Measurements from ENCODE around the gene ATP2C2. TPM values are rescaled to one million over a fixed set of nuclear protein-coding genes. Genes with fewer than 3 reads are reported as not detected.

Gene ATP2C2, protein sequence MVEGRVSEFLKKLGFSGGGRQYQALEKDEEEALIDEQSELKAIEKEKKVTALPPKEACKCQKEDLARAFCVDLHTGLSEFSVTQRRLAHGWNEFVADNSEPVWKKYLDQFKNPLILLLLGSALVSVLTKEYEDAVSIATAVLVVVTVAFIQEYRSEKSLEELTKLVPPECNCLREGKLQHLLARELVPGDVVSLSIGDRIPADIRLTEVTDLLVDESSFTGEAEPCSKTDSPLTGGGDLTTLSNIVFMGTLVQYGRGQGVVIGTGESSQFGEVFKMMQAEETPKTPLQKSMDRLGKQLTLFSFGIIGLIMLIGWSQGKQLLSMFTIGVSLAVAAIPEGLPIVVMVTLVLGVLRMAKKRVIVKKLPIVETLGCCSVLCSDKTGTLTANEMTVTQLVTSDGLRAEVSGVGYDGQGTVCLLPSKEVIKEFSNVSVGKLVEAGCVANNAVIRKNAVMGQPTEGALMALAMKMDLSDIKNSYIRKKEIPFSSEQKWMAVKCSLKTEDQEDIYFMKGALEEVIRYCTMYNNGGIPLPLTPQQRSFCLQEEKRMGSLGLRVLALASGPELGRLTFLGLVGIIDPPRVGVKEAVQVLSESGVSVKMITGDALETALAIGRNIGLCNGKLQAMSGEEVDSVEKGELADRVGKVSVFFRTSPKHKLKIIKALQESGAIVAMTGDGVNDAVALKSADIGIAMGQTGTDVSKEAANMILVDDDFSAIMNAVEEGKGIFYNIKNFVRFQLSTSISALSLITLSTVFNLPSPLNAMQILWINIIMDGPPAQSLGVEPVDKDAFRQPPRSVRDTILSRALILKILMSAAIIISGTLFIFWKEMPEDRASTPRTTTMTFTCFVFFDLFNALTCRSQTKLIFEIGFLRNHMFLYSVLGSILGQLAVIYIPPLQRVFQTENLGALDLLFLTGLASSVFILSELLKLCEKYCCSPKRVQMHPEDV
- not detected in 2 replicates for total RNA-seq (2014; rRNA removed; shearing (Covaris generic); ENCODE audit: low replicate concordance)

DNA sequence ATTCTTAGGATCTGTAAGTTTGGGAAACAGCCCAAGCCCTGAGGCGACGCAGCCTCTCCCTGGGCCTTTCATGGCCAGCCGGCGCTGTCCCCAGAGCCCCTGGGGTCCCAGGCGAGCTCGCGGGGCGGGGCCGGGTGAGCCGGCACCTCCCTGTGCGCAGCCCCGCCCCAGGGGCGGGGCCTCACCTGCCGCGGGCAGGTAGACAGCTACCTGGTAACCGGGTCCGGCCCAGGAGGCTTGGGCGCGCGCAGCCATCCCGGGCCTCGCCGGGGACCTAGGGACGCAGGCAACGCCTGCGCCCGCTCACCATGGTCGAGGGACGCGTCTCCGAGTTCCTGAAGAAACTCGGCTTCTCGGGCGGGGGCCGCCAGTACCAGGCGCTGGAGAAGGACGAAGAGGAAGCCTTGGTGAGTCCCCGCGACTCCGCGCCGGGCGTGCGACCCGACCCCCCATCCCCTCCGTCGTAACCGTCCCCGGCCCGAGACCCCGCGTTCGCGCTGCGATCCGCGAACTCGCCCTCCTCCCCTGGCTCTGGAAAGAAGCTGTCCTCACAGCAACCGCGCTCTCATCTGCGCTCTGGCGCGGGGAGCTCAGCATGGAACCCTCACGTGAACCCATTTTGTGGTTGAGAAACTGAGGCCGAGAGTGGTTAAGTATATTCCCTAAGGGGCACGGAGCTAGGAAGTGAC is at the start of gene ATP2C2:
Gene ATP2C2 (plus strand): TSS at position 231 of the 689 bp plus-strand sequence. CDS start 78 bp downstream, at position 309.
- in situ Hi-C loops (cut with HindIII; ENCODE audit: low pct_unique_long_range_greater_than_20kb, low sequenced_read_pairs), result no loop called here
- DNase-seq (ENCODE audit: low read depth), result no peak

DNA sequence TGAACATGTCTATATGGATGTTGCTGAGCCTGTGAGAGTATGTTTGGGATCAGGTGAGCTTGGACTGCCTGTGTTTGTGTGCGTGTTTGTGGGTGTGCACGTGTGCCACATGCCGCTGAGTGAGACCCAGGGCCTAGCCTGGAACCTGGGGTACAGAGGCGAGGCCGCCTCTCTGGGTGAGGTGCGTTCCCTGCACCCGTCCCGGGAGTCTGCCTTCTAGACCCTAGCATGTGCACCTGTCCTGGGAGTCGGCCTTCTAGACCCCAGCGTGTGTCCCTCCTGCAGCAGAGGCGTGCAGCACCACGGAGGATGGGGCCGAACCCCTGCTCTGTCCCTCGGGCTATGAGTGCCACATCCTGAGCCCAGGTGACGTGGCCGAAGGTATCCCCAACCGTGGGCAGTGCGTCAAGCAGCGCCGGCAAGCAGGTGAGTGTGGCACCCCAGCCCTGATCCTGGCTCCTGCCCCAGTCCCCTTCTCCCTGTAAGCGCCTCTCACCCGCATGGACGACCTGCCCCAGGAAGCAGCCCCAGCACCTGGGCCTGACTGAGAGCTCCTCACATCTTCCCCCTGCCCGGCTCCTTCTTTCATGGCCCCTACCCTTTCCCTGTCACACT is 49.1 kb upstream of the ATP2C2 start:
- in situ Hi-C loops (cut with HindIII; ENCODE audit: low pct_unique_long_range_greater_than_20kb, low sequenced_read_pairs), result no loop called here
- DNase-seq (ENCODE audit: low read depth), result no peak

DNA sequence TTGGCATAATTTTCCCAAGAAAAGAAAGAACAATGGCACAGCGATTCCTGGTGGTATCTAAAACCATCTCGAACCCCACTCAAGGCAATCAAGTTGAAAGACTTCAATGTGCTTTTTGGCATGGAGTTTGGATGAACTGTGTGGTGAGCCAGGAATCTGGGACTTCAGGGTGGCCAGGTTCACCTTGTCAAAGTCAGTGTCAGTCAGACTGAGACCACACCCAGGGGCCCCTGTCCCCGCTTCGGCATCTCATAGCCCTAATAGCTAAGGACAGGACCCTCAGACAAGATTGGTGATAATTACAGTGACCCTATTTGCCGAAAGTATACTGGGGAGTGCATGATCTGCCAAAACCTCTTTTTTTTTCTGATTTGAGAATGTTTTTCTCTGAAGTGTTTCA is 47.8 kb upstream of the ATP2C2 start:
- in situ Hi-C loops (cut with HindIII; ENCODE audit: low pct_unique_long_range_greater_than_20kb, low sequenced_read_pairs), result no loop called here
- DNase-seq (ENCODE audit: low read depth), result no peak

DNA sequence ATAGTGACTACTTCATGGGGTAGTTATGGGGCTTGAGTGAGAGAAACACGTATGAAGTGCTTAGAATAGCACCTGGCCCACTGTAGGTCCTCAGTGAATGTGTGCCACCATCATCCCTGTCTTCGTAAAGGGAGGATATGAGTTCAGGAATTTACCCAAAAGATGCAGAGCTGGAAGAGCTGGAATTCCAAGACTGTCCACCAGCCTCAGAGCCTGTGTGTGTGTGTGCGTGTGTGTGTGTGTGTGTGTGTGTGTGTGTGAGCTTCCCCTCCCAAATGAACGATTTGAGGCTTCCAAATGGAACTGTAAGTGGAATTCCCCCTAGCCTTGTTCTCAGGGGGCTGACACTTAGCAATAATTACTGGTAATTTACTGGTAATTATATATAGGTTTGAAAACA is 46.4 kb upstream of the ATP2C2 start:
- no peak for DNase-seq (ENCODE audit: low read depth)
- in situ Hi-C loops (cut with HindIII; ENCODE audit: low pct_unique_long_range_greater_than_20kb, low sequenced_read_pairs), result no loop called here

DNA sequence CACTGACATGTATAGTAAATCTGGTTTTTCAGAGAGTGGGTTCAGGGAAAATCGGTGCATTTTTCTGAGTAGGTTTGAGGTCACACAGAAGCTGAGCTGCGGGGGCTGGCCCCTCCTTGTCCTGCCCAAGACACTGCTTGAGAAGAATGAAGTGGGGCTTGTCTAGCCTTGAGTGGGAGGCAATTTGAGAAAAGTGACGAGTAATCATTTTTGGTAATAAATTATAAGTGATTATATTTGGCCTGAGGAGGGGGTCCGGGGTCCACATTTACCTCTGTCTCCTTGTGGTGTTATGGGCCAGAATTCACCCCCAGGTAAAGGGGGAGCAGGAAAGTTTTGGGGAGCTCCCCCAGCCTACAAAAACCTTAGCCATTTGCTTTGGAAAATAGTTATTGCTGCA is 45.6 kb upstream of the ATP2C2 start:
- in situ Hi-C loops (cut with HindIII; ENCODE audit: low pct_unique_long_range_greater_than_20kb, low sequenced_read_pairs), result no loop called here
- no peak for DNase-seq (ENCODE audit: low read depth)

DNA sequence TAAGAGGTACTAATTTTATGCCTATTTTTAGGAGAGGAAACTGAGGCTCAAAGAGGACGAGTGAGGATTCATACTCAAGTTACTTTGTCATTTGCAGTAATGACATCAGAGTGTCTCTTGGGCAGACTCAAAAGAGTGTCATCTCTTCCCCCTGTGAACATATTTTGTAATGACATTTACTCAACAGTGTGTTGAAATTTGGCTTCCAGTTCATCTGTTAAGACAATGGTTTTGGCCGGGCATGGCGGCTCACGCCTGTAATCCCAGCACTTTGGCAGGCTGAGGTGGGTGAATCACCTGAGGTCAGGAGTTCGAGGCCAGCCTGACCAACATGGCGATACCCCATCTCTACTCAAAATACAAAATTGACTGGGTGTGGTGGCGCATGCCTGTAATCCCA is 44.7 kb upstream of the ATP2C2 start:
- DNase-seq (ENCODE audit: low read depth), result no peak
- in situ Hi-C loops (cut with HindIII; ENCODE audit: low pct_unique_long_range_greater_than_20kb, low sequenced_read_pairs), result no loop called here

DNA sequence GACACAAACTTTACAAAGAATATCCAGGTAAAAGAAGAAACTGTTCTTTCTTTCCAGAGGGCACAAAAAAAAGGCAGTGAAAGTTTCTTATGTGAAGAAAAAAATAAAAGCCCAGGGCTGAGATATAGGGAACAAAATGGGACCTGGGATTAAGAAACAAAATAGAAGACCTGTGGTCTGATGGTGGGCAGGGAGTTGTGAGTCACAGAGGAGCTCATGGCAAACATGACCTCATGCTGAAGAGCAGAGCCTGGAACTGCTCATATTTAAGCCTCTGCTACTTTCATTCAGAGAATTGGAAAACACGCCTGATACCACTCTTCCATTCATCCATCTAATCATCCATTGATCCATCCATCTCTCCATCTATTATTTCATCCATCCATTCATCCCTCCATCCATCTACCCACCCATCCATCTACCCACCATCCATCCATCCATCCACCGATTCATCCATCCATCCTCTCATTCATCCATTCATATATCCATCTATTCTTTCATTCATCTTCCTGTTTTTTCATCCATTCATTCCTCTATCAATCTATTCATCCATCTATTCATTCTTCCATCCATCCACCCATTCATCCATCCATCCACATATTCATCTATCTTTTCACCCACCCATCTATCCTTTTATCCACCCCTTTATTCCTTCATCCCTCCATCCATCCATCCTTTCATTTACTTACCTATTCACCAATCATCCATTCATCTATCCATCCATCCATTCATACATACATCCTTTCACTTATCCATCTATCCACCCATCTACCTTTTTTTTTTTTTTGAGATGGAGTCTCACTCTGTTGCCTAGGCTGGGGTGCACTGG is 43.7 kb upstream of the ATP2C2 start:
- no peak for DNase-seq (ENCODE audit: low read depth)
- in situ Hi-C loops (cut with HindIII; ENCODE audit: low pct_unique_long_range_greater_than_20kb, low sequenced_read_pairs), result no loop called here

DNA sequence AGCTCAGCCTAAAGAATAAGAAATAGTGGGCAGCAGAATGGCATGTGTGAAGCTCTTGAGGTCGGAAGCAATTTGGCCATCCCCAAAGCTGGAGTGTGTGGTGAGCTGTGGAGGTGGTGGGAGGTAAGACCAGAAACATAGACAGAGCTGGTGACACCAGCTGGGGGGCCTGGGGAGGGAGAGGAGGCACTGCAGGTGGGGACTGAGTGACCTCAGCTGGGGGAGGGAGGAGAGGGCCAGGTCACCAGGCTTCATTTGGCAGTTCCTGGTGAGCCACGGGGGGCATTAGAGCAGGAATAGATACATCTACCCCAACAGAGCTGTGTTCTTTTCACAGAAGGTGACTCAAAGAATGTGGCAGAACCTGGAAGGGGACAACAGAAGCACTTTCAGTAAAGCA is 41.8 kb upstream of the ATP2C2 start:
- in situ Hi-C loops (cut with HindIII; ENCODE audit: low pct_unique_long_range_greater_than_20kb, low sequenced_read_pairs), result no loop called here
- DNase-seq (ENCODE audit: low read depth), result no peak

DNA sequence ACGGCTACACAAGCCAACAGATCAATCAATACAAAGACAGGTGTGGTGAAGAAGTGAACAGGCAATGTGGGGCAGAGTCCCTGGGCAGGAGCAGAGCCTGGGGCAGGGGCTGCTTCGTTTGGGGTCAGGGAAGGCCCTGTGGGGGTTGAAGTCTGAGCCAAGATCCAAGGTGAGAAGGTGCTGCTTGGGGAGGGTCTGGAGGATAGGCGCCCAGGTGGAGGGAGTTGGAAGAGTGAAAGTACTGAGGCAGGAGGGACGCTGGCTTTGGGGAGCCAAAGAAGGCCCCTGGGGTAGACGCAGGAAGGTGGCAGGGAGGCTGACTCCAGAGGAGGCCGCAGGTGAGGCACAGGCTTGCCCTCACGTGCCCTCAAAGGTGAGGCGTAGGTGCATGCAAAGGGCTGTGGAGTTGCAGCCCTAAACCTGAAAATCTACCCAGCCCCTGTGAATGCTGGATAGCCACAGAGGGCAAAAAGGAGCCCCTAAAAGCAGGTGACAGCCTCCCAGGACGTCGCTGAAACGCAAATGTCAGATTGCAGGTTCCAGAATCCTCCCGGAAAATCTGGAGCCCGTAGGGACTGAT is 40.3 kb upstream of the ATP2C2 start:
- DNase-seq (ENCODE audit: low read depth), result no peak
- in situ Hi-C loops (cut with HindIII; ENCODE audit: low pct_unique_long_range_greater_than_20kb, low sequenced_read_pairs), result no loop called here

DNA sequence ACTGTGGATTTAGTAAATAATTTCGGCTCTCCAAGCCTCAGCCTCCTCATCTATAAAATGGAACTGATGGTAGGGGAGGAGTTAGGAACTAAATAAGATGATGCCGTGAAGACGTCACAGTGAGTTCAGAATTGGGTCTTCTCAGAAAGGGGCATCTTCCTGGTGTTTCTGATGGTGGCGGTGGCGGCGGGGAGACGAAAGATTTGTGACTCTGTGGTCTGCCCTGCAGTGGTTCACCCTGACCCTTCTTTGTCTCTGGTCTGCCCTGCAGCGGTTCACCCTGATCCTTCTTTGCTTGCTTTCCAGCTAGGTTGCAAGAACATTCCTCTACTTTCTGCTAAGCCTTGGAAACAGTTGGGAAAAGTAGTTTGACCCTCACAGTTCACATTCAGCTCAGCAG is 39.3 kb upstream of the ATP2C2 start:
- in situ Hi-C loops (cut with HindIII; ENCODE audit: low pct_unique_long_range_greater_than_20kb, low sequenced_read_pairs), result no loop called here

DNA sequence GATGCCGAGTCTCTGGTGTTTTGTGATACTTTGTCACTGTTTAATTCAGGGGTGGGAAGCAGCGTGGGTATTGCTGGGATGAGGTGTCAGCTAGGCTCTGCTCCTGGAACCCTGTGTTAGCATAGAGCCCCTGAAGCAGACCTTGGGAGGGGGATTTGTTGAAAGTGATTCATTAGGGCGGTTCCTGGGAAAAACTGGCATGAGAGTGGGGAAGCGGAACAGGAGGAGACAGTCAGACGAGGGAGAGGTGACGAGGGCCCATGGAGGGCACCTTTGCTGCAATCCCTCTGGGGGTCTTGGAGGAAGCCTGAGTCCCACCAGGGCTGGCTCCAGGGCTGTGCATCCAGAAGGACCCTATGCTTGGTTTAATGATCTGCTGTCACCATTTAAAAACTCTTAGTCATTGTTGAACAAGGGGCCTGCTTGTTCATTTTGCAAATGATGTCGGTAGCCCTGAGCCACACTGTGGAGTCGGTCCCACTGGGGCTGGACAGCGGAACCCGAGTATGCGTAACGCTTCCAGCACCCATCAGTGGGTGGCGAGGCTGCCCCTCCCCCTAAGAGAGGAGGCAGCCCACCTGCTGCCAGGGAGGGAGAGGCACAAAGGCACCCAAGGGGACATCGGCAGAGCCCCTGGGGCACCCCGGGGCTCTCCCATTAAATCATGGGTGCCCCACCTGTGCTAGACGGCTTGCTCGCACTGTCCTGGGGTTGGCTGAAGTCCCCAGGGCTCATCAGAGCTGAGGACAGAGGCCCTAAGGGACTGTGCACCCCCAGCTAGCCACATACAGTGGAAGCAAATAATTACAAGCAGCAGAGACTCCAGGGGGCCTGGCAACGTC is 38.3 kb upstream of the ATP2C2 start:
- in situ Hi-C loops (cut with HindIII; ENCODE audit: low pct_unique_long_range_greater_than_20kb, low sequenced_read_pairs), result no loop called here
- no peak for DNase-seq (ENCODE audit: low read depth)

More for the DNA sequence above, 39.3 kb upstream of the ATP2C2 start:
- no peak for DNase-seq (ENCODE audit: low read depth)

DNA sequence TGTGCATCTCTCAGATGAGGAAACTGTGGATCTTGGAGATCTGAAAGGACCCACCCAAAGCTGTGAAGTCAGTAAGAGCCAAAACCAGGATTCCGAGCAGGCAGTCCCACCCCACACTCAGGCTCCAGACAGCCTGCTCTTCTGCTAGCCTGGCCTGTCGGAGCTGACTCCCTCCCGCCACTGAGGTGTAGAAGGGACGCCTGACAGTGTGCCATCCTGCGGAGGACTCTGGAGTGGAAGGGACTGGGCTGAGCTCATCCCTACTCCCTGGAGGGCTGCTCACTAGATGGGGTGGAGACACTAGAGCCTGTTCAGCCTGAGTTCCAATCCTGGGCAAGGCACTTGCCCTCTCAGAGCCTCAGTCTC is 37.7 kb upstream of the ATP2C2 start:
- in situ Hi-C loops (cut with HindIII; ENCODE audit: low pct_unique_long_range_greater_than_20kb, low sequenced_read_pairs), result no loop called here
- DNase-seq (ENCODE audit: low read depth), result no peak

DNA sequence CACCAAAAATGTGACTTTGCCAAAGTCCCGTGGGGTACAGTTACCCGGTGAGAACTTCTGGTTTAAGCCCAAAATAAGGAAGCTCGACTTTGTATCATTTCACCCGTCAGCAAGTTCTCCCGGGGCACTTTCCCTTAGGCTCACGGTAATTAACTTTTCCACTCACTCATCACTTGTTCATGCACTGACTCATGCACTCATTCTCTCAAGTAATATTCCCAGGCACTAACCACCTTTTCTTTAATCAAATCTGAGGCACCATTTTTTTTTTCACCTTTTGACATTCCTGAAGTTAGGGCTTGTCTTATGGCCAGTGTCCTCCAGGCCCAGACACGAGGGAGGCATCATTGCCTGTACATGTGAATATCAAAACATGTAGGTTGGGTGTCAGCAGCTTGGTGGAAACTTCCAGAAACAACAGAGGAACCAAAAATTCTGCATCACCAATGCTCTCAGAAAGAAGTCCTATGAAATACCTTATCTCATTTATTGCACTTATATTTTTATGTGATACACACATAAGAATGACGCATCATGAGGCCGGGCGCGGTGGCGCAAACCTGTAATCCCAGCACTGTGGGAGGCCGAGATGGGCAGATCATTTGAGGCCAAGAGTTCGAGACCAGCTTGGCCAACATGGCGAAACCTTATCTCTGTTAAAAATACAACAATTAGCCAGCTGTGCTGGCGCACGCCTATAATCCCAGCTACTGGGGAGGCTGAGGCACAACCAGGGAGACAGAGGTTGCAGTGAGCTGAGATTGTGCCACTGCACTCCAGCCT is 36.1 kb upstream of the ATP2C2 start:
- DNase-seq (ENCODE audit: low read depth), result no peak
- in situ Hi-C loops (cut with HindIII; ENCODE audit: low pct_unique_long_range_greater_than_20kb, low sequenced_read_pairs), result no loop called here

DNA sequence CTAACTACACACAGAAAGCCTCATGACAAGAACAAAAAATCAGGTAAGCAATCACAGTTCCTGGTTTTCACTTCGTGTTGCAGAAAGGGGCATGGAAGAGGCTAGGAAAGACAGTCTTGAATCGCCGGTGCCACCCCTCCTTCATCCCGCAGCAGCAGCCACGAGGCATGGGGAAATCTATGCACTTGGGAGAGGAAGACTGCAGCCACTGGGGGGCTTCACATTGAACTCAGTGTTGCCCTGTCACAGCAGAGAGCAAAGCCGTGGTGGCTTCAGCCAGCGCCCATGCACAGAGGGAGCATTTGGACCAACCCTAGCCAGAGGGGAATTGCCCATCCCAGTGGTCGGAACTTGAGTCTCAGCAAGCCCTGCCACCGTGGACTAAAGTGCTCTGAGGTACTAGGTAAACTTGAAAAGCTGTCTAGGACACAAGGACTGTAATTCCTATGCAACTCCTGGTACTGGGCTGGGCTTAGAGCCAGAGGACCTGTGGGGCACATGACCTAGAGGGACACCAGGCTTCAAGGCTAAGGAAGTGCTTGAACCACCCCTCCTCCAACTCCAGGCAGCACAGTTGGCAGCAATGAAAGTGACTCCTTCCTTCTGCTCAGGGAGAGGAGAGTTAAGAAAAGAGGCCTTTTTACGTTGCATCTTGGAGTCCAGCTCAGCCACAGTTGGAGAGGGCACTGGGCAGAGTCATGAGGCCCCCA is 35.2 kb upstream of the ATP2C2 start:
- no peak for DNase-seq (ENCODE audit: low read depth)
- in situ Hi-C loops (cut with HindIII; ENCODE audit: low pct_unique_long_range_greater_than_20kb, low sequenced_read_pairs), result no loop called here

DNA sequence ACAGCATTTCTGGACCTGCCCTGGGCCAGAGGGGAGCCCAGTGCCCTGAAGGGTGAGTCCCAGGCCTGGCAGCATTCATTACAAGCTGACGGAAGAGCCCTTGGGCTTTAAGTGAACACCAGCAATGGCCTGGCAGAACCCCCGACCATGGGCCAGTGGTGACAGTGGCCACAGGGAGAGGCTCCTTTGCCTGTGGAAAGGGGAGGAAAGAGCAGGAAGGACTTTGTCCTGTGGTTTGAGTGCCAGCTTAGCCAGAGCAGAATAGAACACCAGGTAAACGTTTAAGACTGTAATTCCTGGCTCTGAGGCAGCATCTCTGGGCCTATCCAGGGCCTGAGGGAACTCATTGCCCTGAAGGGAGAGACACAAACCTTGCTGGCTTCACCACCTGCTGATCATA is 34.3 kb upstream of the ATP2C2 start:
- in situ Hi-C loops (cut with HindIII; ENCODE audit: low pct_unique_long_range_greater_than_20kb, low sequenced_read_pairs), result no loop called here
- no peak for DNase-seq (ENCODE audit: low read depth)

All from Caki2 (cell line).